H1 (cell line): Measurements from ENCODE around the gene LRCH1. TPM values are rescaled to one million over a fixed set of nuclear protein-coding genes. Genes with fewer than 3 reads are reported as not detected.

ENCODE experiments used
- CTCF ChIA-PET: fragments of 300-600 bp; sonication (Branson Sonifier 250); formaldehyde crosslinking; loops from one replicate; lab custom pipeline; 2021; ENCODE audit not compliant: partially characterized antibody; lab: Charles Lee
- POLR2A ChIA-PET: fragments of 300-600 bp; sonication (Branson Sonifier 250); formaldehyde crosslinking; loops from one replicate; lab custom pipeline; 2021; ENCODE audit warnings: inconsistent platforms; ENCODE audit not compliant: partially characterized antibody; lab: Charles Lee
- DNase-seq, 2 experiments: peaks; one replicate each; pipeline versions ENCODE4 v3.0.0 to v3.0.0-alpha.2; 2010 to 2022; ENCODE audit warnings: low spot score in 2 of 2, low read depth in 1 of 2, mixed read lengths in 1 of 2
- FAIRE-seq: peaks from 2 replicates; lab custom pipeline; 2011; peaks lifted over from hg19 to GRCh38; lab: Jason Lieb, UNC
- H2AFZ ChIP-seq: 2 replicates; pipeline ENCODE4 v1.8.1; 2012; ENCODE audit warnings: low read length, inconsistent platforms
- H2AK5ac ChIP-seq: 2 replicates; pipeline ENCODE4 v1.6.1; 2013; ENCODE audit warnings: low read depth, low read length
- H2BK120ac ChIP-seq: replicated peaks from 2 replicates; pipeline ENCODE3; 2013; ENCODE audit warnings: low read depth, low read length, inconsistent platforms
- H2BK12ac ChIP-seq: 2 replicates; pipeline ENCODE4 v1.6.1; 2013; ENCODE audit warnings: low read depth, low read length
- H2BK15ac ChIP-seq: 2 replicates; pipeline ENCODE4 v1.6.1; 2013; ENCODE audit warnings: low read length
- H2BK20ac ChIP-seq: 2 replicates; pipeline ENCODE4 v1.6.1; 2013; ENCODE audit warnings: low read length
- H2BK5ac ChIP-seq: 2 replicates; pipeline ENCODE4 v1.6.1; 2013; ENCODE audit warnings: low read depth, low read length
- H3K14ac ChIP-seq: 2 replicates; pipeline ENCODE4 v1.6.1; 2013; ENCODE audit warnings: inconsistent platforms; ENCODE audit not compliant: insufficient read length
- H3K18ac ChIP-seq: 2 replicates; pipeline ENCODE4 v1.6.1; 2013; ENCODE audit warnings: low read length; ENCODE audit errors: extremely low read depth
- H3K23ac ChIP-seq: 2 replicates; pipeline ENCODE4 v1.6.1; 2013; ENCODE audit warnings: inconsistent platforms; ENCODE audit not compliant: insufficient read length
- H3K23me2 ChIP-seq: 2 replicates; pipeline ENCODE4 v1.6.1; 2013; ENCODE audit warnings: low read depth, low read length
- H3K27ac ChIP-seq: 2 replicates; pipeline ENCODE4 v1.6.1; 2011; ENCODE audit warnings: low read depth, low read length, inconsistent platforms
- H3K27me3 ChIP-seq, 4 experiments: replicated peaks in 1 of 4; 1 replicate in 1 of 4; 2 replicates in 3 of 4; pipeline versions ENCODE4 v1.6.1 to v1.8.1; 2011 to 2013; ENCODE audit warnings: low read length in 3 of 4, mild to moderate bottlenecking in 3 of 4, inconsistent platforms in 2 of 4, mixed read lengths in 2 of 4, moderate library complexity in 1 of 4; ENCODE audit not compliant: control insufficient read depth in 3 of 4, insufficient read depth in 3 of 4; ENCODE audit errors: extremely low read depth in 1 of 4
- H3K36me3 ChIP-seq, 4 experiments: 2 replicates each; pipeline versions ENCODE4 v1.6.1 to v1.8.1; 2011 to 2013; ENCODE audit warnings: mild to moderate bottlenecking in 4 of 4, low read length in 3 of 4, moderate library complexity in 2 of 4, control low read depth in 1 of 4, inconsistent platforms in 1 of 4; ENCODE audit not compliant: insufficient read depth in 4 of 4, control insufficient read depth in 2 of 4
- H3K4ac ChIP-seq: replicated peaks from 2 replicates; pipeline ENCODE3; 2013; ENCODE audit warnings: low read length, low read depth, mixed read lengths, inconsistent platforms; ENCODE audit not compliant: insufficient read length
- H3K4me1 ChIP-seq, 4 experiments: replicated peaks in 1 of 4; 1 replicate in 1 of 4; 2 replicates in 3 of 4; pipeline versions ENCODE4 v1.6.1 to v1.8.1; 2011 to 2013; ENCODE audit warnings: low read length in 3 of 4, inconsistent platforms in 2 of 4, mixed read lengths in 1 of 4; ENCODE audit not compliant: insufficient read depth in 4 of 4, control insufficient read depth in 3 of 4
- H3K4me2 ChIP-seq, 2 experiments: 2 replicates each; pipeline versions ENCODE4 v1.6.1 to v1.8.1; 2011 to 2013; ENCODE audit warnings: low read depth in 2 of 2, low read length in 2 of 2, control low read depth in 1 of 2, inconsistent platforms in 1 of 2, mild to moderate bottlenecking in 1 of 2; ENCODE audit not compliant: insufficient read depth in 1 of 2
- H3K4me3 ChIP-seq, 4 experiments: fragments of 200-600, 300-600 bp in 1 of 4; sonication (generic), shearing (Covaris generic), sonication (Bioruptor Twin) in 1 of 4; 2 replicates each; pipeline versions ENCODE4 v1.5.1 to v1.8.1; 2011 to 2016; ENCODE audit warnings: low read length in 4 of 4, low read depth in 3 of 4, control low read depth in 2 of 4, inconsistent platforms in 2 of 4, mild to moderate bottlenecking in 2 of 4, mixed read lengths in 1 of 4, moderate library complexity in 1 of 4; ENCODE audit not compliant: insufficient read depth in 2 of 4; ENCODE audit errors: extremely low read depth in 1 of 4
- H3K56ac ChIP-seq: replicated peaks from 2 replicates; pipeline ENCODE3; 2013; ENCODE audit warnings: low read depth, mild to moderate bottlenecking, mixed read lengths, low read length, inconsistent platforms; ENCODE audit not compliant: insufficient read length
- H3K79me1 ChIP-seq: 2 replicates; pipeline ENCODE4 v1.6.1; 2013; ENCODE audit warnings: low read depth, low read length, control low read depth
- H3K79me2 ChIP-seq, 2 experiments: 2 replicates each; pipeline versions ENCODE4 v1.6.1 to v1.8.1; 2012 to 2013; ENCODE audit warnings: low read length in 2 of 2, mild to moderate bottlenecking in 2 of 2, inconsistent platforms in 1 of 2; ENCODE audit not compliant: insufficient read depth in 2 of 2, control insufficient read depth in 1 of 2
- H3K9ac ChIP-seq, 4 experiments: replicated peaks in 1 of 4; 1 replicate in 1 of 4; 2 replicates in 3 of 4; pipeline versions ENCODE4 v1.6.1 to v1.8.1; 2011 to 2013; ENCODE audit warnings: low read depth in 3 of 4, low read length in 3 of 4, control low read depth in 2 of 4, mild to moderate bottlenecking in 2 of 4, moderate library complexity in 2 of 4, inconsistent platforms in 1 of 4; ENCODE audit errors: extremely low read depth in 1 of 4
- H3K9me3 ChIP-seq, 2 experiments: 2 replicates each; pipeline versions ENCODE4 v1.6.1 to v1.8.1; 2012 to 2013; ENCODE audit warnings: mild to moderate bottlenecking in 2 of 2, moderate library complexity in 2 of 2, control low read depth in 1 of 2, inconsistent platforms in 1 of 2, low read depth in 1 of 2, low read length in 1 of 2, mixed read lengths in 1 of 2; ENCODE audit not compliant: insufficient read depth in 2 of 2
- H4K20me1 ChIP-seq, 2 experiments: replicated peaks in 1 of 2; 2 replicates each; pipeline versions ENCODE3 to v1.8.1; 2011 to 2013; ENCODE audit warnings: inconsistent platforms in 2 of 2, low read length in 2 of 2, mild to moderate bottlenecking in 1 of 2; ENCODE audit not compliant: insufficient read depth in 2 of 2, control insufficient read depth in 1 of 2
- H4K5ac ChIP-seq: 2 replicates; pipeline ENCODE4 v1.6.1; 2013; ENCODE audit warnings: low read length, low read depth, mixed read lengths, inconsistent platforms; ENCODE audit not compliant: insufficient read length
- H4K8ac ChIP-seq: 2 replicates; pipeline ENCODE4 v1.8.0; 2013; ENCODE audit warnings: mild to moderate bottlenecking, moderate library complexity, low read length, inconsistent platforms; ENCODE audit not compliant: insufficient read depth; ENCODE audit errors: extremely low read depth
- H4K91ac ChIP-seq: replicated peaks from 2 replicates; pipeline ENCODE3; 2013; ENCODE audit warnings: low read length, mixed read lengths, inconsistent platforms; ENCODE audit not compliant: insufficient read length
- RAD21 ChIP-seq, 2 experiments: IDR thresholded peaks in 1 of 2; conservative IDR thresholded peaks in 1 of 2; 2 replicates each; pipeline ENCODE4 v1.6.1; 2011; ENCODE audit warnings: low read depth in 2 of 2, low read length in 2 of 2, improper control_type of control experiment in 1 of 2, inconsistent platforms in 1 of 2, mild to moderate bottlenecking in 1 of 2, moderate library complexity in 1 of 2
- TAF1 ChIP-seq: IDR thresholded peaks from 2 replicates; pipeline ENCODE4 v1.6.1; 2011; ENCODE audit warnings: mild to moderate bottlenecking, low read depth, low read length
- YY1 ChIP-seq: IDR thresholded peaks from 2 replicates; pipeline ENCODE4 v1.6.1; 2011; ENCODE audit warnings: low read depth, mild to moderate bottlenecking, low read length
- WGBS, 2 experiments: shearing (Covaris generic) in 1 of 2; methylation state at CpG; one replicate each; pipeline versions ENCODE4 v1.1.6 to v1.1.7; 2013 to 2015; ENCODE audit warnings: low lambda C conversion rate in 2 of 2, mixed read lengths in 2 of 2, inconsistent platforms in 1 of 2, low coverage in 1 of 2, missing lambda C conversion rate in 1 of 2; ENCODE audit not compliant: insufficient replicate concordance in 2 of 2, insufficient coverage in 1 of 2, insufficient read length in 1 of 2; ENCODE audit errors: extremely low coverage in 1 of 2, missing lambda C conversion rate in 1 of 2; 5-methylcytosine and 5-hydroxymethylcytosine counted together
- polyA plus RNA-seq, 7 experiments: library from polyadenylated mRNA; depleted of rRNA in 3 of 7; stranded (reverse) in 5 of 7; unstranded in 2 of 7; fragments of >200 nt in 5 of 7; fragments of 200-250 nt in 2 of 7; gene quantifications; 1 replicate in 5 of 7; 2 replicates in 1 of 7; 4 replicates in 1 of 7; pipeline versions ENCODE4 v1.2.1 to v1.2.3, GENCODE V29; 2011 to 2013; ENCODE audit warnings: missing spikeins in 2 of 7, mixed read lengths in 2 of 7
- total RNA-seq: library from RNA; stranded (reverse); fragmentation: NEBNext Ultra II Directional; extraction: Animal tissue kit (Norgen Biotek cat#: 25700); gene quantifications from 2 replicates; pipeline ENCODE4 v1.2.1, GENCODE V29; 2021

Gene LRCH1
- total and polyA plus RNA-seq, 2 of the 8 experiments (the other 6 are each of a cell fraction or from before 2014, with no cell fraction given) = 3.0 to 10.1 TPM

DNA sequence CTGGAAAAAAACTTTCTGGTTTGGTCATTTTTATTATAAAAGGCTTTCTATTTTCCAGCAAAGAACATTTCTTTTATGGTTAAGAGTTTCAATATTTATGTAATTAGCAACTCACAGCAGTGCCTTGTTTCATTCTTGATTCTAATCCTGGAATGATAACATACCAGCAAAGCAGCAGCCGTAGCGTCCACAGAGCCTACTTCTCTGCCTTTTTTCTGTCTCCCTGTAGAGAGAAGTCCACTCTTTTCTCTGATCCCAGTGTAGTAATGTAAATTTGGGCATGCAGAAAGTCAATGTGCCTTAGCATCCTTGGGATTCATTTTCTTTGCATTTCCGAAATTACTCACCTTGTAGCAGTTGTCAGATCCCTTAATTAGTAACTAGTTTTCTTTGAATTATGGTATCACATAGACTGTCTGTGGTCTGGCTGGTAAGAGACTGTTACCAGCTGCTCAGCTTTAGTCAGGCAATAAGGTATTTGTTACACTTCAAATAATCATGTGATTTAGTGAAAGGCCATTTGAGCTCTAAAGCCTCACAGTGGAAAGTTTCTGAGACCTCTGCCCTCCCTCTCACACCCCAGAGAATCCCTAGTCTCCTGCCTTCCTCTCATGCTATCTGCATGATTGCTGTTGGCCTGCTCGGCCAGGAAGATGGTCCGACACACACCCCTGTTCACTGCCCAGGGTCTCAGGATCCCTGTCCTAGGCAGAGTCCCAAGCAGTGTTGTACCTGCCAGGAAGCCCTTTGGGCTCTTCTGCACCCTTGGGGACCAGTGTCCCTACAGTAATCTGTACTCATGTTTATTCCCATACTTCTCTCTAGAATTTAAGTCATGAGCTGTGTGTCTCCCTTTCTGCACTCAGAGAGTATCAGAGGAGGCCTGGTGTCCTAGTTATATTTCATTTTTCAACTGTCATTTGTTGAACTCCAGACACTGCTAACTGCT is 86.3 kb downstream of the LRCH1 start:
- no peaks in the 10 kb centered on the region for H3K9me3 ChIP-seq
- H3K79me2 ChIP-seq = peaks cover 0 to 2% of the 10 kb centered on the region in 2 experiments; a peak in 2 of 4 replicates
- TF ChIP-seq RAD21 (IDR thresholded peaks at IDR 0.05 in 1 of 2, conservative IDR thresholded peaks at IDR 0.05 in 1 of 2; ENCODE audit: low read depth in 2 of 2, low read length in 2 of 2) (no peak), TAF1 (no peak), YY1 (no peak)
- no peak overlapping the region for H4K91ac ChIP-seq
- H2BK15ac ChIP-seq = no peak overlapping the region
- H3K18ac ChIP-seq = no peak overlapping the region
- no peak overlapping the region for H2BK5ac ChIP-seq
- H3K4me1 ChIP-seq = peaks cover 0 to 4% (median 1%) of the 10 kb centered on the region in 4 experiments; a peak in 2 of 7 replicates
- peaks cover 3% of the 10 kb centered on the region for H3K79me1 ChIP-seq
- H3K4ac ChIP-seq = no peak overlapping the region
- POLR2A ChIA-PET = interaction anchor here (1.0 kb wide), 1 partner anchor 9 kb away, joined by 3 read pairs; no protein-coding TSS in a partner anchor
- H3K23me2 ChIP-seq = no peaks in the 10 kb centered on the region
- no peak overlapping the region for H3K56ac ChIP-seq
- H2AFZ ChIP-seq = no peak overlapping the region
- H2AK5ac ChIP-seq = no peak overlapping the region
- H3K27ac ChIP-seq = no peak overlapping the region
- H2BK20ac ChIP-seq = no peak overlapping the region
- no peak overlapping the region for H4K8ac ChIP-seq
- H4K5ac ChIP-seq = no peak overlapping the region
- H3K4me3 ChIP-seq = no peak overlapping the region
- no peaks in the 10 kb centered on the region for H3K36me3 ChIP-seq
- WGBS, 2 experiments = 77% methylated on average over 5 of the region's 5 CpGs; no CpG with 5 or more reads in 1 of the 2 experiments
- FAIRE-seq = no peak
- H3K4me2 ChIP-seq = no peak overlapping the region
- DNase-seq = no peak
- peaks cover 0 to 3% of the 10 kb centered on the region in 2 experiments for H4K20me1 ChIP-seq
- no peak overlapping the region for H2BK120ac ChIP-seq
- no peak overlapping the region for H3K14ac ChIP-seq
- no peak overlapping the region for H3K23ac ChIP-seq
- H3K9ac ChIP-seq = no peak overlapping the region
- no peak overlapping the region for H2BK12ac ChIP-seq
- CTCF ChIA-PET = interaction anchor here (1.1 to 2.3 kb wide), 6 partner anchors 10 to 82 kb away, joined by 3 to 14 read pairs (median 5); no protein-coding TSS in a partner anchor
- no peaks in the 10 kb centered on the region for H3K27me3 ChIP-seq
